Panc1 (cell line): Measurements from ENCODE around the gene INCA1.
A peak's percentile ranks its signal among the peaks of the same experiment; 100 is the strongest.

Source experiments
- CTCF ChIP-seq: fragments of 450-650 bp; IDR thresholded peaks from 2 replicates; pipeline ENCODE4 v1.5.1; 2017; ENCODE audit warnings: mild to moderate bottlenecking
- POLR2AphosphoS5 ChIP-seq: IDR thresholded peaks from 2 replicates; pipeline ENCODE4 v1.6.1; 2012; ENCODE audit warnings: mild to moderate bottlenecking, low read depth, low read length, moderate library complexity
- REST ChIP-seq, 2 experiments: IDR thresholded peaks; 2 replicates each; pipeline ENCODE4 v1.6.1; 2011 to 2012; ENCODE audit warnings: low read depth in 2 of 2, control low read depth in 1 of 2, low read length in 1 of 2, mild to moderate bottlenecking in 1 of 2, moderate library complexity in 1 of 2; ENCODE audit not compliant: insufficient read depth in 1 of 2
- SIN3A ChIP-seq: IDR thresholded peaks from 2 replicates; pipeline ENCODE4 v1.6.1; 2012; ENCODE audit warnings: low read depth, mild to moderate bottlenecking, low read length, moderate library complexity, borderline replicate concordance; ENCODE audit not compliant: insufficient read depth

- TF ChIP-seq CTCF, result no peak
- TF ChIP-seq POLR2AphosphoS5, result peak; percentile 58
- no peak for TF ChIP-seq REST (IDR thresholded peaks at IDR 0.05; ENCODE audit: insufficient read depth in 1 of 2, low read depth in 2 of 2, low read length in 1 of 2)
- no peak for TF ChIP-seq SIN3A
These were observed 50.9 kb downstream of the INCA1 start for GRCh38 chr17:4946312-4946976.
